HepG2 (cell line): ENCODE results near the gene KIF2C. TPM values are rescaled to one million over a fixed set of nuclear protein-coding genes. Genes with fewer than 3 reads are reported as not detected.
A peak's percentile ranks its signal among the peaks of the same experiment; 100 is the strongest.

Experiments used
- ARID5B ChIP-seq: IDR thresholded peaks from 2 replicates; pipeline ENCODE4 v1.4.0; 2020; ENCODE audit warnings: mild to moderate bottlenecking, missing genetic modification reagents
- FUBP1 ChIP-seq: sonication (generic); formaldehyde crosslinking; IDR thresholded peaks from 2 replicates; pipeline ENCODE4 v1.5.1; 2020; ENCODE audit warnings: missing genetic modification reagents, mild to moderate bottlenecking, borderline replicate concordance
- HNF1A ChIP-seq, 2 experiments: sonication (generic) in 1 of 2; formaldehyde crosslinking in 1 of 2; IDR thresholded peaks; 2 replicates each; pipeline versions ENCODE4 v1.4.0 to v1.6.1; 2016 to 2020; ENCODE audit warnings: borderline replicate concordance in 1 of 2, low read depth in 1 of 2, mild to moderate bottlenecking in 1 of 2, missing genetic modification reagents in 1 of 2
- JARID2 ChIP-seq: sonication (generic); formaldehyde crosslinking; IDR thresholded peaks from 2 replicates; pipeline ENCODE4 v1.8.1; 2023; ENCODE audit warnings: missing genetic modification reagents, inconsistent platforms; ENCODE audit not compliant: insufficient replicate concordance
- MIER3 ChIP-seq: IDR thresholded peaks from 2 replicates; pipeline ENCODE4 v1.6.1; 2016; ENCODE audit warnings: missing compliant biosample characterization, borderline replicate concordance
- PATZ1 ChIP-seq: sonication (generic); formaldehyde crosslinking; IDR thresholded peaks from 2 replicates; pipeline ENCODE4 v1.4.0; 2020; ENCODE audit warnings: missing genetic modification reagents
- RERE ChIP-seq: IDR thresholded peaks from 2 replicates; pipeline ENCODE4 v1.6.1; 2016; ENCODE audit warnings: low read depth, missing genetic modification reagents, missing compliant biosample characterization
- SIX4 ChIP-seq: sonication (generic); formaldehyde crosslinking; IDR thresholded peaks from 2 replicates; pipeline ENCODE4 v1.4.0; 2020; ENCODE audit warnings: missing genetic modification reagents
- ZNF3 ChIP-seq: IDR thresholded peaks from 2 replicates; pipeline ENCODE4 v1.7.0; 2017; ENCODE audit warnings: inconsistent platforms
- ZNF556 ChIP-seq: sonication (generic); formaldehyde crosslinking; IDR thresholded peaks from 2 replicates; pipeline ENCODE4 v1.4.0; 2020; ENCODE audit warnings: mild to moderate bottlenecking, missing genetic modification reagents, borderline replicate concordance
- polyA plus RNA-seq, 8 experiments: library from polyadenylated mRNA; depleted of rRNA in 3 of 8; stranded (reverse) in 7 of 8; unstranded in 1 of 8; fragments of >200 nt; fragmentation: Illumina TruSeq in 4 of 8; extraction: Trizol in 4 of 8; gene quantifications; 2 replicates each; pipeline versions ENCODE4 v1.2.1 to v1.2.3, GENCODE V29; 2011 to 2016; ENCODE audit warnings: low read depth in 4 of 8, missing spikeins in 1 of 8, mixed read lengths in 1 of 8; ENCODE audit not compliant: insufficient read depth in 1 of 8
- total RNA-seq, 5 experiments: library from RNA; depleted of rRNA; stranded (reverse); fragments of >200 nt; fragmentation: Illumina TruSeq; extraction: Trizol; gene quantifications; 2 replicates each; pipeline ENCODE4 v1.2.3, GENCODE V29; 2016; ENCODE audit warnings: low read depth in 1 of 5

The KIF2C gene
- total and polyA plus RNA-seq, 2 of the 13 experiments (the other 11 are each of a cell fraction or from before 2014, with no cell fraction given), result 29.7 to 53.7 TPM

- TF ChIP-seq FUBP1 (CRISPR knock-in tag) (no peak), SIX4 (CRISPR knock-in tag) (0 out of 2 replicates have a peak, but pooled peaks have one; percentile 35), ZNF556 (CRISPR knock-in tag) (0 out of 2 replicates have a peak, but pooled peaks have one; percentile 25), MIER3 (CRISPR knock-in tag) (peak; percentile 59; the same call in 1 of the 2 replicates), ARID5B (CRISPR knock-in tag) (peak; percentile 87), HNF1A (IDR thresholded peaks at IDR 0.05; ENCODE audit: low read depth) (no peak), HNF1A (CRISPR knock-in tag; IDR thresholded peaks at IDR 0.05; ENCODE audit: borderline replicate concordance) (peak; percentile 47; the same call in 1 of the 2 replicates), ZNF3 (CRISPR knock-in tag) (peak; percentile 84), PATZ1 (no peak), JARID2 (CRISPR knock-in tag) (no peak), RERE (CRISPR knock-in tag) (peak; percentile 69; the same call in 1 of the 2 replicates)
Observed at GRCh38 chr1:44701141-44701573, 38.5 kb upstream of the KIF2C start (continued).
